IPS DF 19.7 (cell line): ENCODE data around the gene WFDC11.
"Not testable (repeated sequence)": the region's sequence is repeated elsewhere in the genome, so short reads cannot be mapped to it uniquely, and the experiment has no call there.

Experiments
- DNase-seq: peaks from one replicate; pipeline ENCODE4 v3.0.0-alpha.2; 2013; ENCODE audit warnings: low read depth, low spot score

The WFDC11 gene

GRCh38 chr20:45670139-45670538 lies at the start of gene WFDC11:
WFDC11 (minus strand) TSS chr20:45670239; CDS start chr20:45650600, 19,639 bp downstream.
- no peak for DNase-seq

- not testable (repeated sequence) for DNase-seq
Observed at GRCh38 chr20:45716141-45716688, 46.2 kb upstream of the WFDC11 start.

- no peak for DNase-seq
Observed at GRCh38 chr20:45704969-45705637, 35.1 kb upstream of the WFDC11 start, which contains the start of gene WFDC10B. WFDC10B (minus strand) TSS chr20:45705019; CDS start chr20:45685992, 19,027 bp downstream.

GRCh38 chr20:45701873-45702272 lies 31.8 kb upstream of the WFDC11 start, which contains the start of gene WFDC13:
WFDC13 (plus strand) TSS chr20:45702038; CDS start chr20:45702124, 86 bp downstream.
- no peak for DNase-seq

GRCh38 chr20:45701104-45701503 lies 31.1 kb upstream of the WFDC11 start:
- DNase-seq: no peak

GRCh38 chr20:45695496-45695895 lies 25.5 kb upstream of the WFDC11 start:
- DNase-seq: no peak

- not testable (repeated sequence) for DNase-seq
Observed at GRCh38 chr20:45693346-45693745, 23.3 kb upstream of the WFDC11 start.

- peak; percentile 23 for DNase-seq
Observed at GRCh38 chr20:45685896-45686295, 15.9 kb upstream of the WFDC11 start.

- no peak for DNase-seq
Observed at GRCh38 chr20:45679650-45680049, 9.6 kb upstream of the WFDC11 start.

GRCh38 chr20:45672765-45673164 lies 2.7 kb upstream of the WFDC11 start:
- no peak for DNase-seq

GRCh38 chr20:45657038-45657437 lies 13.0 kb downstream of the WFDC11 start:
- DNase-seq: not testable (repeated sequence)

GRCh38 chr20:45651726-45652125 lies 18.3 kb downstream of the WFDC11 start:
- not testable (repeated sequence) for DNase-seq

GRCh38 chr20:45649312-45649863 lies 20.7 kb downstream of the WFDC11 start:
- DNase-seq: peak; percentile 35

- DNase-seq: no peak
Observed at GRCh38 chr20:45647441-45648050, 22.5 kb downstream of the WFDC11 start.

- no peak for DNase-seq
Observed at GRCh38 chr20:45646875-45647274, 23.2 kb downstream of the WFDC11 start.

- not testable (repeated sequence) for DNase-seq
Observed at GRCh38 chr20:45645869-45646268, 24.2 kb downstream of the WFDC11 start.

GRCh38 chr20:45641076-45641475 lies 29.0 kb downstream of the WFDC11 start:
- DNase-seq: not testable (repeated sequence)

- no peak for DNase-seq
Observed at GRCh38 chr20:45639687-45640086, 30.4 kb downstream of the WFDC11 start.

- no peak for DNase-seq
Observed at GRCh38 chr20:45636513-45636912, 33.5 kb downstream of the WFDC11 start.

GRCh38 chr20:45631184-45631583 lies 38.9 kb downstream of the WFDC11 start, which contains the start of gene WFDC9:
WFDC9 (minus strand) TSS chr20:45631284; CDS start chr20:45610181, 21,103 bp downstream.
- no peak for DNase-seq

GRCh38 chr20:45630371-45630770 lies 39.7 kb downstream of the WFDC11 start:
- DNase-seq: no peak

- DNase-seq: peak; percentile 84
Observed at GRCh38 chr20:45629496-45630100, 40.4 kb downstream of the WFDC11 start, which contains the start of gene WFDC10A. WFDC10A (plus strand) TSS chr20:45629739; CDS start chr20:45629814, 75 bp downstream.
